Left ventricle myocardium inferior (tissue), 1 donor: Measurements from ENCODE around the gene FHL5. TPM values are rescaled to one million over a fixed set of nuclear protein-coding genes. Genes with fewer than 3 reads are reported as not detected.

ENCODE experiments used
- DNase-seq: peaks from one replicate; pipeline ENCODE4 v3.0.0-alpha.2; 2020
- H3K27ac ChIP-seq: fragments of 200-600 bp; replicated peaks from 2 replicates; pipeline ENCODE4 v1.8.0; 2021
- H3K27me3 ChIP-seq: fragments of 200-600 bp; 2 replicates; pipeline ENCODE4 v1.8.0; 2021; ENCODE audit warnings: low read depth
- H3K36me3 ChIP-seq: fragments of 200-600 bp; 2 replicates; pipeline ENCODE4 v1.8.0; 2021
- H3K4me1 ChIP-seq: fragments of 200-600 bp; 2 replicates; pipeline ENCODE4 v1.8.0; 2021
- H3K4me3 ChIP-seq: fragments of 200-600 bp; 2 replicates; pipeline ENCODE4 v1.8.0; 2021; ENCODE audit warnings: mild to moderate bottlenecking, moderate library complexity
- H3K9me3 ChIP-seq: fragments of 200-600 bp; replicated peaks from 2 replicates; pipeline ENCODE4 v1.8.0; 2021
- intact Hi-C: fragments of 100-400 bp; cut with micrococcal nuclease; formaldehyde crosslinking; loops from one replicate; pipeline ENCODE4 v1.11.0; 2022
- total RNA-seq: library from RNA; stranded (reverse); fragmentation: NEBNext Ultra II Directional; extraction: Animal tissue kit (Norgen Biotek cat#: 25700); gene quantifications from one replicate; pipeline ENCODE4 v1.2.1, GENCODE V29; 2021
- TF ChIP-seq, protein P1 (sequence below): fragments of 200-600 bp; IDR thresholded peaks from 2 replicates; pipeline ENCODE4 v1.8.0; 2021; ENCODE audit warnings: antibody characterized with exemption, mild to moderate bottlenecking, borderline replicate concordance
- donor health status: DM: no; HTN: yes; CAD: no; lungs with severe emphysema.

FHL5 gene
- total RNA-seq, 1 donor from 2014 or later: 5.3 TPM

DNA sequence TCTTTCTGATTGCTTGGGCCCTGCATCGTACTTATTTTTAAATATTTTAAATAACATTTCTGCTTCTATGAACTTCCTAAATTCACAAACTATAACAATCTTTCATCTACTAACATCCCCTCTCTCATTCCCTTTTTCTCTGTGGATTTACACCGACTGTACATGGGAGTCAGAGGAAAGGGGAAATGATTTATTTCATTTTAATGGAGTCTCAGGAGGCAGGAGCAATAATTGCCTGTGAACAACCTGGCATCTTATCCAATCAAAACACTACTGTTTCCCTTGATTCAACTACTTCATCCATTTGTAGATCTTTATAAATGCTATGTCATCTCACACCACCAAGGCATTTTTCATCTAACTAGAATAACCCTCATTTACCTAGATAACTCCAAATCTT is 89.6 kb downstream of the FHL5 start:
- no peaks in the 10 kb centered on the region for H3K9me3 ChIP-seq
- TF ChIP-seq, protein P1, sequence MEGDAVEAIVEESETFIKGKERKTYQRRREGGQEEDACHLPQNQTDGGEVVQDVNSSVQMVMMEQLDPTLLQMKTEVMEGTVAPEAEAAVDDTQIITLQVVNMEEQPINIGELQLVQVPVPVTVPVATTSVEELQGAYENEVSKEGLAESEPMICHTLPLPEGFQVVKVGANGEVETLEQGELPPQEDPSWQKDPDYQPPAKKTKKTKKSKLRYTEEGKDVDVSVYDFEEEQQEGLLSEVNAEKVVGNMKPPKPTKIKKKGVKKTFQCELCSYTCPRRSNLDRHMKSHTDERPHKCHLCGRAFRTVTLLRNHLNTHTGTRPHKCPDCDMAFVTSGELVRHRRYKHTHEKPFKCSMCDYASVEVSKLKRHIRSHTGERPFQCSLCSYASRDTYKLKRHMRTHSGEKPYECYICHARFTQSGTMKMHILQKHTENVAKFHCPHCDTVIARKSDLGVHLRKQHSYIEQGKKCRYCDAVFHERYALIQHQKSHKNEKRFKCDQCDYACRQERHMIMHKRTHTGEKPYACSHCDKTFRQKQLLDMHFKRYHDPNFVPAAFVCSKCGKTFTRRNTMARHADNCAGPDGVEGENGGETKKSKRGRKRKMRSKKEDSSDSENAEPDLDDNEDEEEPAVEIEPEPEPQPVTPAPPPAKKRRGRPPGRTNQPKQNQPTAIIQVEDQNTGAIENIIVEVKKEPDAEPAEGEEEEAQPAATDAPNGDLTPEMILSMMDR: no peak
- no peak overlapping the region for H3K27ac ChIP-seq
- H3K4me1 ChIP-seq: no peaks in the 10 kb centered on the region
- no peak overlapping the region for H3K4me3 ChIP-seq
- intact Hi-C loops: no loop called here
- DNase-seq: no peak
- H3K27me3 ChIP-seq: peaks cover 8% of the 10 kb centered on the region
- no peaks in the 10 kb centered on the region for H3K36me3 ChIP-seq

DNA sequence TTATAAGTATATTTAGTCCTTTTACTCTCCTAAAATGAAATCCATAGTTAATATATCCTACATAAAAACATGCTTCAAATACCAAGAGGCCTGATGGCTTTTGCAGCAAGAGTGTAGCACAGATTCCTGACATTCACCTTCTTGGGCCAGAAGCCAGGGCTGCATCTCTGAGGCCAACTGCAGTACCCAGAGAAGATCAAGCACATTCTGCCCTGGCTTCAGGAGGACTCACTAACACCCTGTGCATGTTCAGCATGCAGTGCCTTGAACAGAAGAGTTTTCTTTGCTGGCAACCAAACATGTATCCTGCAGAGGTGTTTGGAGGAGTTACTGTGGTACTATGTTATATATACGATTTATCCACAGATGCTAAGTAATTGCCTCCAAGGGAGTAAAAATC is 90.3 kb downstream of the FHL5 start:
- Histone ChIP-seq H3K9me3 (no peaks in the 10 kb centered on the region), H3K4me1 (no peaks in the 10 kb centered on the region), H3K27me3 (peaks cover 8% of the 10 kb centered on the region), H3K27ac (no peak overlapping the region), H3K36me3 (no peaks in the 10 kb centered on the region), H3K4me3 (no peak overlapping the region)
- DNase-seq: no peak
- intact Hi-C loops: no loop called here
- TF ChIP-seq, protein P1: no peak

DNA sequence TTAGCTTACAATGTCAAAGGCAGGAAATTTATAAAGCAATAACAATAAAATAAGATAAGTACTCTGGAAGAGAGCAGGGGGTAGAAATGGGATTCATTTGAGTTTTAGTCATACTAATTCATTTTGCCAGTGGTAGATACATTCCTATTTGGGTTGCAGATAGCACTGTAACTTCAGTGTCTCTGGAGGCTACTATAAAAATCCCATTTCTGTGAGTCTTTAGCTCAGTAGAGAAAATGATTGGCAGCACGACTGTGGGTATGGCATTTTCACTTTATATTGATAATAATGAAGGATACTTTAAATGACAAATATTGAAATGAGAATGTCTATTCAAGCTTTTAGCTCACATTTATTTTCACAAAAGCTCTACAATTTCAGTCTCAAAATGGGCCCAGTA is 93.6 kb downstream of the FHL5 start:
- Histone ChIP-seq H3K4me1 (no peaks in the 10 kb centered on the region), H3K9me3 (no peaks in the 10 kb centered on the region), H3K36me3 (no peaks in the 10 kb centered on the region), H3K27me3 (no peaks in the 10 kb centered on the region), H3K4me3 (no peak overlapping the region), H3K27ac (no peak overlapping the region)
- intact Hi-C loops: no loop called here
- TF ChIP-seq, protein P1: no peak
- no peak for DNase-seq

DNA sequence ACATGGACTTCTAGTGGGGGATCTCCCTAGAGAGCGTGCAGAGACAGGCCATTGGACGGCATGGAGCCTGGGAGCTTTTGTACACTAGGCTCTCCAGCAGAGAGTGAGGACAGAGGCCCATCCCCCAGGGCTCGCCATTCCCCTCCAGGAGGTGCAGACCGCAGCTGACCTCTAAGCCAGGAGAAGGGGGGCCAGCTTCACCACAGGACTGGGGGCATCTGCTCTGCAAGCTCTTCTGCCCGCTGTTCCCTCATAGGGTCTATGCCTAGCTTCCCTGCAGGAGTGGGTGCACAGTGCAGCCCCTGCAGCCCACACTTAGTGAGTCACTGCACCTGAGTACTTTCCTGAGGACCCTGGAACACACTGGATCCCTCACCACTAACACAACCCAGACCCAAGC is 94.4 kb downstream of the FHL5 start:
- Histone ChIP-seq H3K36me3 (no peaks in the 10 kb centered on the region), H3K4me3 (no peak overlapping the region), H3K27ac (no peak overlapping the region), H3K27me3 (no peaks in the 10 kb centered on the region), H3K9me3 (peaks cover 7% of the 10 kb centered on the region), H3K4me1 (no peaks in the 10 kb centered on the region)
- intact Hi-C loops: no loop called here
- TF ChIP-seq, protein P1: no peak
- DNase-seq: no peak

DNA sequence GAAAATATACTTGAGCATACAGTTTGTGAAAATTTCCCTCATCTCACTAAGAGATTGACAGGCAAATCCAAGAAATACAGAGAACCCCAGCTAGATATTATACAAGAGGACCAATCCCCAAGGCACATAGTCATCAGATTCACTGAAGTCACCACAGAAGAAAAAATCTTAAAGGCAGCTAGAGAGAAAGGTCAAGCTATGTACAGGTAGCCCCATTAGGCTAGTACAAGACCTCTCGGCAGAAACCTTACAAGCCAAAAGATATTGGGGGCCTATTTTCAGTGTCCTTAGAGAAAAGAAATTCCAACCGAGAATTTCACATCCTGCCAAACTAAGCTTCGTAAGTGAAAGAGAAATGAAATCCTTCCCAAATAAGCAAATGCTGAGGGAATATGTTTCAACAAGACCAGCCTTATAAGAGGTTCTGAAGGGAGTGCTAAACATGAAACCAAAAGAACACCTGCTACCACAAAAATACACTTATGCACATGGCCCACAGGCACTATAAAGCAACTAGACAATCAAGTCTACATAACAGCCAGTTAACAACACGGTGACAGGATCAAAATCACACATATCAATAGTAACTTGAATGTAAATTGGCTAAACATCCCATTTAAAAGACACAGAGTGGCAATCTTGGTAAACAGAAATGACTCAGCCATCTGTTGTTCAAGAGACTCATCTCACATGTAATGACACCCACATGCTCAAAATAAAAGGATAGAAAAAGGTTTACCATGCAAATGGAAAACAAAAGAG is 96.3 kb downstream of the FHL5 start:
- DNase-seq: no peak
- Histone ChIP-seq H3K27me3 (no peaks in the 10 kb centered on the region), H3K4me3 (no peak overlapping the region), H3K27ac (no peak overlapping the region), H3K4me1 (no peaks in the 10 kb centered on the region), H3K36me3 (no peaks in the 10 kb centered on the region), H3K9me3 (peaks cover 18% of the 10 kb centered on the region)
- intact Hi-C loops: no loop called here
- TF ChIP-seq, protein P1: no peak

Other genes with a start within 250 kb of the FHL5 start
- 27.2 TPM for gene UFL1, start 41.3 kb upstream of the FHL5 start, total RNA-seq